BLaER1 (cell line): Measurements from ENCODE around the gene HES5.

Experiments used
- H3K27ac ChIP-seq: shearing (Covaris generic); formaldehyde crosslinking; 2 replicates; pipeline ENCODE4 v1.8.1; 2022
- H3K27me3 ChIP-seq: shearing (Covaris generic); formaldehyde crosslinking; 2 replicates; pipeline ENCODE4 v1.8.1; 2022
- H3K36me3 ChIP-seq: shearing (Covaris generic); formaldehyde crosslinking; 2 replicates; pipeline ENCODE4 v1.8.1; 2022
- H3K4me1 ChIP-seq: shearing (Covaris generic); formaldehyde crosslinking; 2 replicates; pipeline ENCODE4 v1.8.1; 2022
- H3K4me2 ChIP-seq: shearing (Covaris generic); formaldehyde crosslinking; 2 replicates; pipeline ENCODE4 v1.8.1; 2022
- H3K4me3 ChIP-seq: shearing (Covaris generic); formaldehyde crosslinking; 2 replicates; pipeline ENCODE4 v1.8.1; 2022
- H3K9ac ChIP-seq: shearing (Covaris generic); formaldehyde crosslinking; 2 replicates; pipeline ENCODE4 v1.8.1; 2022
- H3K9me3 ChIP-seq: shearing (Covaris generic); formaldehyde crosslinking; 2 replicates; pipeline ENCODE4 v1.8.1; 2022
- H4K20me1 ChIP-seq: shearing (Covaris generic); formaldehyde crosslinking; 2 replicates; pipeline ENCODE4 v1.8.1; 2022
- Cebpa-rat ChIP-seq: shearing (Covaris generic); IDR thresholded peaks from 2 replicates; pipeline ENCODE4 v1.8.1; 2022

Gene HES5

DNA sequence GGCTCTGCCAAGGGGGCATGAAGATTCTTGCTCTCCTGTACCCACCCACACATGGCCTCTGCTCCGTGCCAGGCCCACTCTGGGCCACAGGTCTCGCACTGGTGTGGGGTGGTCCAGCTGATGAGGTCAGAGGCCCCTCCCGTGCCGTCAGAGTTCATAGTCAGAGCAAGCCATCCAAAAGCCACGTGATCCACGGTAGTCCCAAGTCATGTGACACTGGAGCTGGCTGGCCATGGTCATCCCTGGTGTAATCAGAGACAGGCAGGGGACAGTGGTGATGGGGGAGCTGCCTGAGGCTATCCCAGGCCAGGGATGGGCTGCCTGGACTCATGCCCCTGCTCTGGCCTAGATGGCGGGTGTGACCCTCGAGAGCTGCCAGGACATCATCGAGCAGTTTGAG, 43.5 kb downstream of the HES5 start:
- H3K27me3 ChIP-seq: no peaks in the 10 kb centered on the region
- H3K9me3 ChIP-seq: peaks cover 15% of the 10 kb centered on the region
- peaks cover 29% of the 10 kb centered on the region for H3K4me1 ChIP-seq
- H3K27ac ChIP-seq: no peak overlapping the region
- H3K36me3 ChIP-seq: no peaks in the 10 kb centered on the region
- H3K9ac ChIP-seq: no peak overlapping the region
- H3K4me3 ChIP-seq: no peak overlapping the region
- H4K20me1 ChIP-seq: peaks cover 4% of the 10 kb centered on the region; the same call in 1 of the 2 replicates
- no peak for TF ChIP-seq Cebpa-rat
- H3K4me2 ChIP-seq: no peak overlapping the region

DNA sequence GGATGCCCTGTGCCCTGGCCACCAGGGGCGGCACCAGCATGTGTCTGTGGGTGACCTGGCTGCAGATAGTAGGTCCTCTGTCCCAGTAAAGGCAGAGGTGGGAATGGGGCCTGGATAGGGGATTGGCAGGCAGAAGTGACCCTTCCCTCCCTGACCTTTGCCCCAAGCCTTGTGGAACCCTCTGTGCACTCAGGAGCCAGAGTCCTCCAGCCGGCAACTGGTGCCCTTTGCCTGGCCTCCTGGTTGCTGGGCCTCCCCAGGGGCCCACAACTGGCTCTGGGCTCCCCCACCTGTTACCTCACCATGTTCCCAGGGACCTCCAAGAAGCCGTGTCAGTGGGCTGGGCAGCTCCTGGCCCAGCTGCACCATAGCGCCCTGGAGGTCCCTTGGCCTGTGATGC, 44.0 kb downstream of the HES5 start:
- H3K9ac ChIP-seq: no peak overlapping the region
- TF ChIP-seq Cebpa-rat: no peak
- no peak overlapping the region for H3K27ac ChIP-seq
- H3K4me1 ChIP-seq: peaks cover 34% of the 10 kb centered on the region
- peaks cover 15% of the 10 kb centered on the region for H3K9me3 ChIP-seq
- peaks cover 9% of the 10 kb centered on the region; the same call in 1 of the 2 replicates for H4K20me1 ChIP-seq
- H3K4me2 ChIP-seq: no peak overlapping the region
- no peak overlapping the region for H3K4me3 ChIP-seq
- H3K36me3 ChIP-seq: no peaks in the 10 kb centered on the region
- no peaks in the 10 kb centered on the region for H3K27me3 ChIP-seq

DNA sequence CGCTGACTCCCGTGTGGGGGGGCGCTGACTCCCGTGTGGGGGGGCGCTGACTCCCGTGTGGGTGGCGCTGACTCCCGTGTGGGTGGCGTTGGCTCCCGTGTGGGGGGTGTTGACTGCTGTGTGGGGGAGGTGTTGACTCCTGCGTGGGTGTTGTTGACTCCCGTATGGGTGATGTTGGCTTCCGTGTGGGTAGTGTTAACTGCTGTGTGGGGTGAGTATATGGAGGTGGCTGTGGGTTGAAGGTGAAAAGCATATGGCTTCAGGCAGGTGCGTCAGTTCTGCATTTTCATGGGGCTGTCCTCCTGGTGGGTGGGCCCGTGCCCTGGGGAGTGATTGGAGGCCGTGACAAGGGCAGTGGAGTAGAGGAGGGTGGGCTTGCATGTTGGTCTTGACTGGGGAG, 46.1 kb downstream of the HES5 start:
- Histone ChIP-seq H3K4me2 (no peak overlapping the region), H3K9ac (no peak overlapping the region), H3K4me1 (peaks cover 55% of the 10 kb centered on the region), H4K20me1 (peaks cover 13% of the 10 kb centered on the region; the same call in 1 of the 2 replicates), H3K4me3 (no peak overlapping the region), H3K36me3 (no peaks in the 10 kb centered on the region), H3K27me3 (no peaks in the 10 kb centered on the region), H3K9me3 (peaks cover 10% of the 10 kb centered on the region), H3K27ac (no peak overlapping the region)
- TF ChIP-seq Cebpa-rat: no peak

DNA sequence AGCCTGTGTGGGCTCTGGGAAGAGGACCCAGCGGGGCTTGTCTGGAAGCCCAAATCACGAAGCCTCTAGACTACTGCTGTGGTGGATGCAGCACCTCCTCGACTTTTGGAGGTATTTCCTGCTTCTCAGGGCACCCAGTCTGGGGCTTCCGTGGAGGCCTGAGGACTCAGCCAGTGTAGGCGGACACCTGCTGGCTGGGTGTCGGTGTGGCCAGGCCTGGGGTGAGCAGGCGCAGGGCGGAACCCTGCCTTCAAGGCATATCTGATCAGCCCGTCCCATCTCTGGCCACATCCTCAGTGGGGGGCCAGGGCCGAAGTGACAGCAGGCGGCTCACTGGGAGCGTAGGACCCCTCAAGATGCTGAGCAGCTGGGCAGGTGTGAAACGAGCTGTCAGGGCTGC, 47.0 kb downstream of the HES5 start:
- Histone ChIP-seq H3K4me1 (peaks cover 64% of the 10 kb centered on the region), H3K27me3 (no peaks in the 10 kb centered on the region), H3K4me3 (no peak overlapping the region), H3K36me3 (no peaks in the 10 kb centered on the region), H3K4me2 (peak overlapping the region; percentile 98), H4K20me1 (peaks cover 13% of the 10 kb centered on the region; the same call in 1 of the 2 replicates), H3K9ac (no peak overlapping the region), H3K27ac (peak overlapping the region; percentile 57; the same call in 1 of the 2 replicates), H3K9me3 (0 out of 2 replicates have a peak, but pooled peaks cover under 1% of the 10 kb centered on the region)
- TF ChIP-seq Cebpa-rat: no peak

DNA sequence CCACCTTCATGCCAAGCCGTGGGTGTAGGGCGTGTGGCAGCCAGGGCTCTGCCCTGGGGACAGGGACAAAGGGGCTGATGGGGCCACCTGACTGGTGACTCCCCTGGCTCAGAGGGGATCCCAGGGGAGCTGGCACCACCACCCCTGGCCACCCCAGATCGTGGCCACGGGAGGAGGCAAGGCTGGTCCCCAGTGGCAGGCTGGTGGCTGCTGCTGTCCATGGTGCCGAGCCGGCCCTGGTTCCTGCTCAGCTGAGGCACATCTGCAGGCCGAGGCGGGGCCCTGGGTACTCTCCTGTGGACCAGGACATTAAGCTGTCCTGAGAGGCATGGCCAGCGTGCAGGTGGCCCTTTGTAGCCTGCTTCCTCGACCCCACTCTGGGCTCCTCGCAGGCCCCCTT, 47.5 kb downstream of the HES5 start:
- no peaks in the 10 kb centered on the region for H3K9me3 ChIP-seq
- H3K9ac ChIP-seq: no peak overlapping the region
- no peaks in the 10 kb centered on the region for H3K36me3 ChIP-seq
- H3K4me2 ChIP-seq: peak overlapping the region; percentile 98
- peaks cover 13% of the 10 kb centered on the region; the same call in 1 of the 2 replicates for H4K20me1 ChIP-seq
- peaks cover 68% of the 10 kb centered on the region for H3K4me1 ChIP-seq
- no peaks in the 10 kb centered on the region for H3K27me3 ChIP-seq
- no peak overlapping the region for H3K4me3 ChIP-seq
- no peak for TF ChIP-seq Cebpa-rat
- peak overlapping the region; percentile 57 for H3K27ac ChIP-seq

DNA sequence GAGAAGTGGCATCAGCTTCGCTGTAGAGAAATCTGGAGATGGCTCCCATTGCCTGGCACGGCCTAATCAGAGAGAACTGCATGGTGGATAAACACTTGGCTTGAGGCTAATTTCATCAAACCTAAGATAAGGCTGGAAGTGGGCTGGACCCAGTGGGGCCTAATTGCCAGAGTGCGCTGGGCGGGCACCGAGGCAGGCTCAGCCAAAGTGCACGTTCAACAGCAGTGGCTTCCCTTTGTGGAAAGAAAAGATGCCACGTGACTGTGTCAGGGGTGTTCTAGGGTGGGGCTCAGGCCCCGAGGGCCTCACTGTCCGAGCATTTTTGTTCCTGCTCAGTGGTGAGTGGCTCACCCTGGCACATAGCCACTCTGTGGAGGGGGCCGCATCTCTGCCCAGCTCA, 48.2 kb downstream of the HES5 start:
- Histone ChIP-seq H3K4me3 (peak overlapping the region; percentile 20; the same call in 1 of the 2 replicates), H3K9ac (peak overlapping the region; percentile 43; the same call in 1 of the 2 replicates), H3K27ac (peak overlapping the region; percentile 57), H3K9me3 (no peaks in the 10 kb centered on the region), H3K4me1 (peaks cover 75% of the 10 kb centered on the region), H4K20me1 (peaks cover 13% of the 10 kb centered on the region; the same call in 1 of the 2 replicates), H3K27me3 (no peaks in the 10 kb centered on the region), H3K4me2 (peak overlapping the region; percentile 98), H3K36me3 (no peaks in the 10 kb centered on the region)
- TF ChIP-seq Cebpa-rat: no peak

DNA sequence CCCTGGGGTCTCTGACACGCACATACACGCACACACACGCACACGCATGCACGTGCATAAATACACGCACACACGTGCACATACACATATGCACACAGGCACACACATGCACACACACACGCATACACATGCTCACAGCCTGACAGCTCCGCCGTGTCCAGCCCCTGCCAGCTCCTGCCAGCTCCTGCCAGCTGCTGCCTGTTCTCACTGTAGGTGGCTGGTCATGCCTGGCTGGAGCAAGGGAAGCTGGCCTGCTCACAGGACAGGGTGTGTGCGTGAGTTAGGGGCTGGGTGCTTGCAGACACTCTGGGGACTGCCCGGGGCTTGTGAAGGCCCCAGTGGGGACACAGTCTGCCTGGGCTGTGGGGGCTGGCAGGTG, 49.1 kb downstream of the HES5 start:
- peak overlapping the region; percentile 57 for H3K27ac ChIP-seq
- no peaks in the 10 kb centered on the region for H3K9me3 ChIP-seq
- H4K20me1 ChIP-seq: peaks cover 13% of the 10 kb centered on the region; the same call in 1 of the 2 replicates
- no peaks in the 10 kb centered on the region for H3K27me3 ChIP-seq
- TF ChIP-seq Cebpa-rat: no peak
- H3K36me3 ChIP-seq: no peaks in the 10 kb centered on the region
- H3K4me2 ChIP-seq: peak overlapping the region; percentile 98
- H3K4me1 ChIP-seq: peaks cover 79% of the 10 kb centered on the region
- H3K9ac ChIP-seq: peak overlapping the region; percentile 43
- peak overlapping the region; percentile 20; the same call in 1 of the 2 replicates for H3K4me3 ChIP-seq

DNA sequence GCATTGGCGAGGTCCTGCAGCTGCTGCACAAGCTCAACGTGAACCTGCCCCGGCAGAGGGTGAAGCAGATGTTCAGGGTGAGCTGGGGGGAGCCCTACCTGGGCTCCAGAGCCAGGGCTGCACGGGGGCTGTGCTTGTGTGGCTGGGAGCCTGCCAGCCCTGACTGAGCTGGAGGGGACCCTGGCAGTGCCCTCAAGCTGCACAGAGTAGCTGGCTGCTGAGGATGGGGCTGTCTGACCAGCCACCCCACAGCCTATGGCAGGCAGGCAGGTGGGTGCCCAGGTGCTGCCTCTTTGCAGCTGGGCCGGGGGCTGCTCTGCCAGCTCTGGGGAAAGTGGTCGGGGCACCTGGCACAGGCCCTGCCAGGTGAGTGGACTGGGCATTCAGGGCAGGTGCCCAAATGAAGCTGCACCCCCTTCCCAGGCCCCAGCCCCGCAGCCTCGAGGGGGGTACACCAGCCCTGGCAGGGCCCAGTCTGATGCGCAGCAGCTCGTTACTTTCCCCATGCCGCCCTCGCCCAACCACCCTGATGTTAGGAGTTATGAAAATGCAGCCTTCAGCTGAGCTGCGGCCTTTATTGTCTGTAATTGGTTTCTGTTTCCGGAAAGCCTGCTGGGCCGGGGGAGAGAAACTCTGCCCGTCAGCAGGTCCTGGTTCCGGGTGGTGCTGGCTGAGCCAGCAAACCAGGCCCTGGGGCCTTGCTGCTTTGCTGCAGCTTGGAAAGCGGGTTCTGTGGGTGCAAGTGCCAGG, 49.7 kb downstream of the HES5 start:
- no peak for TF ChIP-seq Cebpa-rat
- Histone ChIP-seq H4K20me1 (peaks cover 13% of the 10 kb centered on the region; the same call in 1 of the 2 replicates), H3K4me1 (peaks cover 83% of the 10 kb centered on the region), H3K9me3 (no peaks in the 10 kb centered on the region), H3K9ac (peak overlapping the region; percentile 43; the same call in 1 of the 2 replicates), H3K4me3 (no peak overlapping the region), H3K27ac (peak overlapping the region; percentile 18; the same call in 1 of the 2 replicates), H3K4me2 (peak overlapping the region; percentile 98), H3K27me3 (no peaks in the 10 kb centered on the region), H3K36me3 (no peaks in the 10 kb centered on the region)

DNA sequence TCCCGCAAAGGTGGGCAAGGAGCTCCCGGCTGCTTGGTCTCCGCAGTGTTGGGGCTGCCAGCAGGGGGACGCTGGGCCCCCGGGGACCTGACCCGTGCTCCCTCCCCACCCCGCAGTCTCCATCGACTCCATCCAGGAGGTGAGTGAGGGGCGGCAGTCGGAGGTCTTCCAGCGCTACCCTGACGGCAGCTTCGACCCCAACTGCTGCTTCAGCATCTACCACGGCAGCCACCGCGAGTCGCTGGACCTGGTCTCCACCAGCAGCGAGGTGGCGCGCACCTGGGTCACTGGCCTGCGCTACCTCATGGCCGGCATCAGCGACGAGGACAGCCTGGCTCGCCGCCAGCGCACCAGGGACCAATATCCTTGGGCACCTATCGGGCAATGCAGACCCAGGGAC, 50.4 kb downstream of the HES5 start:
- Histone ChIP-seq H4K20me1 (peaks cover 13% of the 10 kb centered on the region; the same call in 1 of the 2 replicates), H3K27ac (no peak overlapping the region), H3K27me3 (no peaks in the 10 kb centered on the region), H3K36me3 (no peaks in the 10 kb centered on the region), H3K4me3 (no peak overlapping the region), H3K9ac (no peak overlapping the region), H3K9me3 (no peaks in the 10 kb centered on the region), H3K4me2 (peak overlapping the region; percentile 98), H3K4me1 (peaks cover 91% of the 10 kb centered on the region)
- TF ChIP-seq Cebpa-rat: no peak

DNA sequence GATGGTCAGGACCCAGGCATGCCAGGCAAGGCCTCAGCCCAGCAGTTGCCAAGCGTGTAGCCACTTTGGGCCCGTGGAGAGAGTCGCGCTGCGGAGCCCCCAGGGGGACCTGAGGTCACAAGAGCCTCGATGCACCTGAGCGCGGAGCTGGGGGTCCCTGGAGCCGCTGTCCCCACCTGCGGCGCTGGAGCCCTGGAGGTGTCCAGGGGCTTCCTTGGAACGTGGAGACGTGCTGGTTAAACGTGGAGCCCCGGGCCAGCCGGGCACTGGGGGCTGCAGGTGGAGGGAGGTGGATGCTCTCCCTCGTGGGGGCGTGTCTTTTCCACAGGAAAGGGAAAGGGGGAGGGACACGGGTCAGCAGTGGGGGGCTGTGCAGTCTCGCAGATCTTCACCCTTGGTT, 50.9 kb downstream of the HES5 start:
- no peak overlapping the region for H3K9ac ChIP-seq
- H3K4me1 ChIP-seq: peaks cover 95% of the 10 kb centered on the region
- no peak overlapping the region for H3K4me3 ChIP-seq
- H3K36me3 ChIP-seq: no peaks in the 10 kb centered on the region
- H4K20me1 ChIP-seq: peaks cover 13% of the 10 kb centered on the region; the same call in 1 of the 2 replicates
- peak overlapping the region; percentile 98 for H3K4me2 ChIP-seq
- H3K27me3 ChIP-seq: no peaks in the 10 kb centered on the region
- no peak for TF ChIP-seq Cebpa-rat
- no peak overlapping the region for H3K27ac ChIP-seq
- no peaks in the 10 kb centered on the region for H3K9me3 ChIP-seq
